HepG2 (cell line): ENCODE measurements around the gene GZF1. TPM values are rescaled to one million over a fixed set of nuclear protein-coding genes. Genes with fewer than 3 reads are reported as not detected.
A peak's percentile ranks its signal among the peaks of the same experiment; 100 is the strongest.

Experiments
- CEBPG ChIP-seq: IDR thresholded peaks from 2 replicates; pipeline ENCODE4 v1.6.1; 2016
- ELK4 ChIP-seq: sonication (generic); formaldehyde crosslinking; IDR thresholded peaks from 2 replicates; pipeline ENCODE4 v1.9.0; 2021; ENCODE audit warnings: missing genetic modification reagents, borderline replicate concordance
- GABPA ChIP-seq, 2 experiments: IDR thresholded peaks; 2 replicates each; pipeline ENCODE4 v1.6.1; 2011 to 2016; ENCODE audit warnings: low read depth in 2 of 2, low read length in 1 of 2, missing biosample characterization in 1 of 2, missing genetic modification characterization in 1 of 2
- HNF1B ChIP-seq: sonication (generic); formaldehyde crosslinking; IDR thresholded peaks from 2 replicates; pipeline ENCODE4 v1.5.1; 2020; ENCODE audit warnings: mild to moderate bottlenecking, moderate library complexity, missing genetic modification reagents
- HNF4G ChIP-seq, 2 experiments: sonication (generic) in 1 of 2; formaldehyde crosslinking in 1 of 2; IDR thresholded peaks; 2 replicates each; pipeline versions ENCODE4 v1.4.0 to v1.6.1; 2011 to 2020; ENCODE audit warnings: borderline replicate concordance in 2 of 2, low read depth in 2 of 2, mild to moderate bottlenecking in 2 of 2, low read length in 1 of 2, missing genetic modification reagents in 1 of 2, moderate library complexity in 1 of 2
- HNRNPLL ChIP-seq: fragments of 200-400 bp; formaldehyde crosslinking; IDR thresholded peaks from 2 replicates; pipeline ENCODE4 v1.6.1; 2017; ENCODE audit warnings: mild to moderate bottlenecking, low read depth, low read length; ENCODE audit not compliant: poor library complexity, severe bottlenecking
- KLF13 ChIP-seq: sonication (generic); formaldehyde crosslinking; IDR thresholded peaks from 2 replicates; pipeline ENCODE4 v1.4.0; 2020; ENCODE audit warnings: mild to moderate bottlenecking, missing genetic modification reagents
- KMT2A ChIP-seq: sonication (generic); formaldehyde crosslinking; IDR thresholded peaks from 2 replicates; pipeline ENCODE4 v1.4.0; 2020; ENCODE audit warnings: missing genetic modification reagents
- MAF1 ChIP-seq: sonication (generic); formaldehyde crosslinking; IDR thresholded peaks from 2 replicates; pipeline ENCODE4 v1.5.0; 2020; ENCODE audit warnings: missing genetic modification reagents, borderline replicate concordance
- NCOR1 ChIP-seq: fragments of 200-600 bp; sonication (generic); IDR thresholded peaks from 2 replicates; pipeline ENCODE4 v1.7.0; 2017; ENCODE audit warnings: antibody characterized with exemption, low read length, borderline replicate concordance
- NFYB ChIP-seq: sonication (generic); formaldehyde crosslinking; IDR thresholded peaks from 2 replicates; pipeline ENCODE4 v1.4.0; 2020; ENCODE audit warnings: missing genetic modification reagents
- NFYC ChIP-seq: IDR thresholded peaks from 2 replicates; pipeline ENCODE4 v1.6.1; 2016; ENCODE audit warnings: missing genetic modification reagents, missing compliant biosample characterization
- NR0B2 ChIP-seq: sonication (generic); formaldehyde crosslinking; IDR thresholded peaks from 2 replicates; pipeline ENCODE4 v1.4.0; 2020; ENCODE audit warnings: mild to moderate bottlenecking, missing genetic modification reagents
- TCF7L2 ChIP-seq: IDR thresholded peaks from 2 replicates; pipeline ENCODE4 v1.6.1; 2011; ENCODE audit warnings: mild to moderate bottlenecking, low read depth, low read length, moderate library complexity
- TOPORS ChIP-seq: sonication (generic); formaldehyde crosslinking; IDR thresholded peaks from 2 replicates; pipeline ENCODE4 v1.8.0; 2023; ENCODE audit warnings: mild to moderate bottlenecking, missing genetic modification reagents
- XBP1 ChIP-seq: sonication (generic); formaldehyde crosslinking; IDR thresholded peaks from 2 replicates; pipeline ENCODE4 v1.5.0; 2020; ENCODE audit warnings: missing genetic modification reagents
- ZBTB25 ChIP-seq: IDR thresholded peaks from 2 replicates; pipeline ENCODE4 v1.6.1; 2018; ENCODE audit warnings: missing genetic modification reagents
- ZNF543 ChIP-seq: sonication (generic); formaldehyde crosslinking; IDR thresholded peaks from 2 replicates; pipeline ENCODE4 v1.4.0; 2020; ENCODE audit warnings: mild to moderate bottlenecking, missing genetic modification reagents
- ZNF577 ChIP-seq: sonication (generic); formaldehyde crosslinking; IDR thresholded peaks from 2 replicates; pipeline ENCODE4 v1.4.0; 2020; ENCODE audit warnings: mild to moderate bottlenecking, low read depth, missing genetic modification reagents, borderline replicate concordance
- ZNF691 ChIP-seq: sonication (generic); formaldehyde crosslinking; IDR thresholded peaks from 2 replicates; pipeline ENCODE4 v1.4.0; 2020; ENCODE audit warnings: missing genetic modification reagents, low read depth, mild to moderate bottlenecking, borderline replicate concordance
- polyA plus RNA-seq, 8 experiments: library from polyadenylated mRNA; depleted of rRNA in 3 of 8; stranded (reverse) in 7 of 8; unstranded in 1 of 8; fragments of >200 nt; fragmentation: Illumina TruSeq in 4 of 8; extraction: Trizol in 4 of 8; gene quantifications; 2 replicates each; pipeline versions ENCODE4 v1.2.1 to v1.2.3, GENCODE V29; 2011 to 2016; ENCODE audit warnings: low read depth in 4 of 8, missing spikeins in 1 of 8, mixed read lengths in 1 of 8; ENCODE audit not compliant: insufficient read depth in 1 of 8
- total RNA-seq, 5 experiments: library from RNA; depleted of rRNA; stranded (reverse); fragments of >200 nt; fragmentation: Illumina TruSeq; extraction: Trizol; gene quantifications; 2 replicates each; pipeline ENCODE4 v1.2.3, GENCODE V29; 2016; ENCODE audit warnings: low read depth in 1 of 5

Gene GZF1
- total and polyA plus RNA-seq, 2 of the 13 experiments (the other 11 are each of a cell fraction or from before 2014, with no cell fraction given) = 16.9 to 26.0 TPM

- TF ChIP-seq GABPA (IDR thresholded peaks at IDR 0.05; ENCODE audit: low read depth, low read length) = no peak
- TF ChIP-seq GABPA (CRISPR knock-in tag; IDR thresholded peaks at IDR 0.05; ENCODE audit: low read depth) = no peak
- no peak for TF ChIP-seq ZNF543 (CRISPR knock-in tag)
- no peak for TF ChIP-seq XBP1
- TF ChIP-seq ZNF577 (CRISPR knock-in tag) = no peak
- no peak for TF ChIP-seq ZBTB25 (CRISPR knock-in tag)
- no peak for TF ChIP-seq NR0B2
- TF ChIP-seq TOPORS (CRISPR knock-in tag) = no peak
- peak; percentile 55; the same call in 1 of the 2 replicates for TF ChIP-seq NCOR1
- no peak for TF ChIP-seq MAF1
- TF ChIP-seq KMT2A (CRISPR knock-in tag) = no peak
- TF ChIP-seq ZNF691 (CRISPR knock-in tag) = no peak
- TF ChIP-seq HNF4G (IDR thresholded peaks at IDR 0.05; ENCODE audit: borderline replicate concordance, low read depth, low read length) = peak; percentile 50
- TF ChIP-seq HNF4G (CRISPR knock-in tag; IDR thresholded peaks at IDR 0.05; ENCODE audit: borderline replicate concordance, low read depth) = no peak
- TF ChIP-seq NFYB = peak; percentile 71
- no peak for TF ChIP-seq KLF13 (CRISPR knock-in tag)
- TF ChIP-seq NFYC (CRISPR knock-in tag) = peak; percentile 75
- no peak for TF ChIP-seq HNRNPLL
- TF ChIP-seq HNF1B (CRISPR knock-in tag) = 0 out of 2 replicates have a peak, but pooled peaks have one; percentile 8
- no peak for TF ChIP-seq CEBPG (CRISPR knock-in tag)
- TF ChIP-seq ELK4 = no peak
- no peak for TF ChIP-seq TCF7L2
Observed at GRCh38 chr20:23336476-23336875, 25.5 kb upstream of the GZF1 start (continued).
